Ovary (tissue), 9 donors: ENCODE measurements around the gene UPF2. TPM values are rescaled to one million over a fixed set of nuclear protein-coding genes. Genes with fewer than 3 reads are reported as not detected.
"Not testable (repeated sequence)": the region's sequence is repeated elsewhere in the genome, so short reads cannot be mapped to it uniquely, and the experiment has no call there.

Experiments used
- DNase-seq, 5 donors: peaks; one replicate each; pipeline ENCODE4 v3.0.0-alpha.2; 2019 to 2020
- H3K27ac ChIP-seq, 2 donors: fragments of 200-600 bp; one replicate each; pipeline versions ENCODE4 v1.5.1 to v1.8.0; 2019 to 2022
- H3K27me3 ChIP-seq: fragments of 200-600 bp; one replicate; pipeline ENCODE4 v1.8.0; 2022
- H3K36me3 ChIP-seq: fragments of 200-600 bp; sonication (generic); one replicate; pipeline ENCODE4 v1.5.1; 2019
- H3K4me1 ChIP-seq: one replicate; pipeline ENCODE4 v1.8.1; 2013; ENCODE audit warnings: mild to moderate bottlenecking, moderate library complexity; ENCODE audit not compliant: insufficient read depth
- H3K4me3 ChIP-seq: fragments of 200-600 bp; sonication (generic); one replicate; pipeline ENCODE4 v1.5.1; 2017
- H3K9me3 ChIP-seq, 2 donors: fragments of 200-600 bp in 1 of 2; sonication (generic) in 1 of 2; one replicate each; pipeline versions ENCODE4 v1.5.1 to v1.8.1; 2013 to 2019; ENCODE audit warnings: mild to moderate bottlenecking in 1 of 2, moderate library complexity in 1 of 2
- EP300 ChIP-seq: sonication (generic); formaldehyde crosslinking; IDR thresholded peaks from one replicate; pipeline ENCODE4 v1.6.1; 2017; ENCODE audit warnings: antibody characterized with exemption
- POLR2A ChIP-seq: fragments of 450-650 bp; IDR thresholded peaks from one replicate; pipeline ENCODE4 v1.6.1; 2017; ENCODE audit warnings: antibody characterized with exemption, mild to moderate bottlenecking, moderate library complexity
- WGBS, 3 donors: extraction: QIAGEN DNeasy Blood & Tissue Kit in 1 of 3; methylation state at CpG; one replicate each; pipeline versions ENCODE4 v1.1.5 to v1.1.7; 2013 to 2017; 5-methylcytosine and 5-hydroxymethylcytosine counted together
- intact Hi-C, 4 donors: fragments of 100-400 bp; cut with DNase I; formaldehyde crosslinking; loops; one replicate each; pipeline versions ENCODE4 v1.11.0 to v1.15.1; 2022 to 2023
- polyA plus RNA-seq, 2 donors: library from polyadenylated mRNA; stranded (reverse); fragments of 200-250 nt in 1 of 2; fragments of 350-450 nt in 1 of 2; fragmentation: Illumina TruSeq in 1 of 2; extraction: RNeasy Lipid Tissue Mini Kit (QIAGEN cat#74804) in 1 of 2; gene quantifications; one replicate each; pipeline ENCODE4 v1.2.3, GENCODE V29; 2013 to 2014
- total RNA-seq, 7 donors: library from RNA; depleted of rRNA in 2 of 7; stranded (reverse); fragments of >200 nt in 2 of 7; fragmentation: NEBNext Ultra II Directional in 3 of 7; extraction: Animal tissue kit (Norgen Biotek cat#: 25700) in 3 of 7; gene quantifications; one replicate each; pipeline versions ENCODE4 v1.1.0 to v1.2.4, GENCODE V29; 2016 to 2023
- TF ChIP-seq, protein P1 (sequence below), 3 donors: fragments of 450-650 bp in 2 of 3; fragments of 200-600 bp in 1 of 3; IDR thresholded peaks; one replicate each; pipeline versions ENCODE4 v1.5.1 to v1.8.0; 2016 to 2022; ENCODE audit warnings: antibody characterized with exemption in 3 of 3, mild to moderate bottlenecking in 1 of 3
- donor health status: DM: no; HTN: no; CAD: no; lungs with moderate emphysema.
- donor health status: DM: no; HTN: no; CAD: no.
- donor health status: Bipolar disorder and iron deficiency.
- donor health status: DM: yes; HTN: yes; CAD: no.
- donor health status: DM: no; HTN: no; CAD: no.
- donor health status: DM: yes; HTN: yes; CAD: no.

The UPF2 gene
- total and polyA plus RNA-seq, 9 donors = 12.5 to 22.9 (median 19.6) TPM

DNA sequence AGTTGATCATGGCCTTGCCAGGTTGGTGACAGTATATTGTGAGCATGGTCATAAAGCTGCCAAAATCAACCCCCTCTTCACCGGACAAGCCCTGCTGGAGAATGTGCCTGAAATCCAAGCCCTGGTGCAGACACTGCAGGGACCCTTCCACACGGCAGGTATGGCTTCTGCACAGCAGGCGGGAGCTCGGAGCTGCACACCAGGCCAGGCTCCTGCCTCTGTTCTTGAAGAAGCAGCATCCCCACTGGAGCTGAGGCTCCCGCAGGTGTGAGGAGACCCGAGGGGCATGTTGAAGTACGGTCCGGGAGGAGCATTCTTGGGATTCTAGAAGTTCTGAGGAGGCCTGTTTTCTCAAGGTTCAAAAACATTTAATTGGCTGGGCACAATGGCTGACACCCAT, 38.9 kb upstream of the UPF2 start:
- H3K36me3 ChIP-seq = no peaks in the 10 kb centered on the region
- no peak for DNase-seq

DNA sequence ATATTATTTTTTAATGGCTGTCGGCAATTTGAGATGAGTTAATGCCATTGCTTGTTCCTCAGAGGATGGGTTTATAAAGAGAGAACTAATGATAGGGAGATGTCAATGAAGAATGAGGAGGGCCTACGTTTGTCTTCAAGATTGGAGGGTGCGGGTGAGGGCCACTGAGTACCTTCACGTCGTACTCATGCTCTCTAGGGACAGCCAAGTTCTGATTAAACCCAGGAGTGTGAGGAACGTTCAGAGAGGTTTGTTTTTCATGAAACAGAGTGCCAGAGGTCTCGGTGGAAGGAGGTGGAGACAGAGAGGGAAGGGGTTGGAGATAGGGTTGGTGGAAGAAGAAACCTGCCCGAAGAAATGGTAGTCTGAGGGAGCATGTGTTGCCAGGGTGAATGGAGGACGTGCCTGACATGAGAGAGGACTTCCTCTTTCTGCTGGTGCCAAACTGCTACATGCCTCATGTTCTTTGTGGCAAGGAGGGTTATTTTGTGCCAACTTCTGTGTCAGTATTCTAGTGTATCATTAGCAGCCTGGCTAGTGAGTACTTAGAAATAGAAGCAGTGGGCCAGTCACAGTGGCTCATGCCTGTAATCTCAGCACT, 35.1 kb upstream of the UPF2 start:
- no peaks in the 10 kb centered on the region for H3K9me3 ChIP-seq
- 77 to 82% (median 80%) methylated on average over 9 of the region's 9 CpGs for WGBS, 3 donors
- intact Hi-C loops = no loop called here
- H3K36me3 ChIP-seq = no peaks in the 10 kb centered on the region
- H3K27me3 ChIP-seq = no peaks in the 10 kb centered on the region
- no peak for DNase-seq
- H3K27ac ChIP-seq = no peak overlapping the region
- no peak for TF ChIP-seq EP300
- TF ChIP-seq, protein P1, sequence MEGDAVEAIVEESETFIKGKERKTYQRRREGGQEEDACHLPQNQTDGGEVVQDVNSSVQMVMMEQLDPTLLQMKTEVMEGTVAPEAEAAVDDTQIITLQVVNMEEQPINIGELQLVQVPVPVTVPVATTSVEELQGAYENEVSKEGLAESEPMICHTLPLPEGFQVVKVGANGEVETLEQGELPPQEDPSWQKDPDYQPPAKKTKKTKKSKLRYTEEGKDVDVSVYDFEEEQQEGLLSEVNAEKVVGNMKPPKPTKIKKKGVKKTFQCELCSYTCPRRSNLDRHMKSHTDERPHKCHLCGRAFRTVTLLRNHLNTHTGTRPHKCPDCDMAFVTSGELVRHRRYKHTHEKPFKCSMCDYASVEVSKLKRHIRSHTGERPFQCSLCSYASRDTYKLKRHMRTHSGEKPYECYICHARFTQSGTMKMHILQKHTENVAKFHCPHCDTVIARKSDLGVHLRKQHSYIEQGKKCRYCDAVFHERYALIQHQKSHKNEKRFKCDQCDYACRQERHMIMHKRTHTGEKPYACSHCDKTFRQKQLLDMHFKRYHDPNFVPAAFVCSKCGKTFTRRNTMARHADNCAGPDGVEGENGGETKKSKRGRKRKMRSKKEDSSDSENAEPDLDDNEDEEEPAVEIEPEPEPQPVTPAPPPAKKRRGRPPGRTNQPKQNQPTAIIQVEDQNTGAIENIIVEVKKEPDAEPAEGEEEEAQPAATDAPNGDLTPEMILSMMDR (IDR thresholded peaks at IDR 0.05) = no peak
- no peak overlapping the region for H3K4me3 ChIP-seq
- peaks cover 2% of the 10 kb centered on the region for H3K4me1 ChIP-seq

More for the DNA sequence above, 38.9 kb upstream of the UPF2 start:
- 81 to 93% (median 82%) methylated on average over 8 of the region's 8 CpGs for WGBS, 3 donors
- intact Hi-C loops = no loop called here
- Histone ChIP-seq H3K4me3 (no peak overlapping the region), H3K4me1 (no peaks in the 10 kb centered on the region), H3K27ac (no peak overlapping the region), H3K9me3 (no peaks in the 10 kb centered on the region), H3K27me3 (no peaks in the 10 kb centered on the region)
- TF ChIP-seq EP300 (no peak), POLR2A (no peak)
- TF ChIP-seq, protein P1 (IDR thresholded peaks at IDR 0.05) = no peak

DNA sequence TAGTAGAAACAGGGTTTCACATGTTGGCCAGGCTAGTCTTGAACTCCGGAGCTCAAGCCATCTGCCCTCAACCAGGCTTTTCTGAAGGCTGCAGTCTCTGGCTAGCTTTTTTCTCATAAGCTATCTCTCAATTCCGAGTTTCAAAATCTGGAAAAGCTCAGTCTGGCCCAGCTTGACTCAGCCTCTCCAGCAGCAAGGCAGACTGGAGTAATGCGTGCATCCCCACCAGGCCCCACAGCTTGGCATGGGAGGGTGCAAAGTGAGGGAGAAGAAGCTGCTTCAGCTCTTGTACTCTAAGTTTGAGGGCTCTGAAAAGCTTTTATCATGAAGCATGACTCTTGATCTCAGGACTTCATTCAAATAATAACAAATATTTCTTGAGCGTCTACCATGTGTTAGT, 30.9 kb upstream of the UPF2 start:
- TF ChIP-seq, protein P1 (IDR thresholded peaks at IDR 0.05) = no peak
- TF ChIP-seq EP300 (no peak), POLR2A (no peak)
- intact Hi-C loops = no loop called here
- peak in 4 of 5 donors; percentile 20 to 34 (median 27) for DNase-seq
- Histone ChIP-seq H3K4me3 (no peak overlapping the region), H3K4me1 (peaks cover 3% of the 10 kb centered on the region), H3K9me3 (no peaks in the 10 kb centered on the region), H3K27ac (peak overlapping the region in 1 of 2 donors; percentile 43), H3K36me3 (no peaks in the 10 kb centered on the region), H3K27me3 (no peaks in the 10 kb centered on the region)
- WGBS, 3 donors = 22 to 38% (median 23%) methylated on average over 4 of the region's 4 CpGs

DNA sequence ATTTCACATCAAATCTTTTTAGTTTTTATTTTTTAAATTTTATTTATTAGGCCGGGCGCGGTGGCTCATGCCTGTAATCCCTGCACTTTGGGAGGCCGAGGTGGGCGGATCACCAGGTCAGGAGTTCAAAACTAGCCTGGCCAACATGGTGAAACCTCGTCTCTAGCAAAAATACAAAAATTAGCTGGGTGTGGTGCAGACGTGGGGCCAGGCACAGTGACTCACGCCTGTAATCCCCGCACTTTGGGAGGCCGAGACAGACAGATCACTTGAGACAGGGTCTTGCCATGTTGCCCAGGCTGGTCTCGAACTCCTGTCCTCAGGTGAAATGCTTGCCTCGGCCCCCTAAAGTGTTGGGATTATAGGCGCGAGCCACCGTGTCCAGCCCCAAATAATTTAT, 28.8 kb upstream of the UPF2 start:
- H3K27ac ChIP-seq, H3K9me3 ChIP-seq, H3K36me3 ChIP-seq, H3K4me3 ChIP-seq, DNase-seq, intact Hi-C loops, H3K4me1 ChIP-seq, H3K27me3 ChIP-seq: not testable (repeated sequence)
- WGBS, 3 donors = 94 to 95% (median 94%) methylated on average over 15 of the region's 15 CpGs

DNA sequence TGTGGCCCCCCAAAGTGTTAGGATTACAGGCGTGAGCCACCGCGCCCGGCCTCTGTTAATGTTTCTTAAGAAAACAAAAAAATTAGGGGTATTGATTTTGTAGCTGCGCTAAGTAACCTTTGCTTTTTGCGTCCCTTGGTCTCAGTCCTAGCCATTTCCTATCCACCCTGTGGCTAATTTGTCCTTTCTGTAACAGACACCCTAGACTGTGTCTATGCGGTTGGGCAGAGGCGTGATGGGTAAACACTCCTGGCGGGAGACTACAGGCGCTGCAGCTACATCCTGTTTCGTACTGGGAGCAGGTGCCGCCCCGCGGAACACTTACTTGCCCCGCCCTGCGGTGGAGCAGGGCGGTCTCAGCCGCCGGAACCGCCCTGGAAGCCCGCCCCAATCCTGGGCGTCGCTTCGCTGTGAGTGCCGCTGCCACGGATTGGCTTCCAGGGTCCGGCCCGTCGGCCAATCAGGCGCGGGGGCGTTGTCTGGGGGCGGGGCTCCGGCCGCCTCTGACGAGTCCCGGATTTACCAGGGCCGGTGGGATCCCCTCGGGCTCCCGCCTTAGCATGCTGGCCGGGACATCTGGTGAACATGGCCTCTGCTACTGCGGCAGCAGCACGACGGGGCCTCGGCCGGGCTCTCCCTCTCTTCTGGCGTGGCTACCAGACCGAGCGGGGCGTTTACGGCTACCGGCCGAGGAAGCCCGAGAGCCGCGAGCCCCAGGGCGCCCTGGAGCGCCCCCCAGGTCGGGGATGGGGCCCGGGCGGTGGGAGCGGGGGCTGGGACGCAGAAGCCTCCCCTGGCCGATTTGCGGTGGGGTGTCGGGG, 26.1 kb upstream of the UPF2 start, which contains the start of gene DHTKD1:
Gene DHTKD1 (plus strand): TSS at position 506 of the 821 bp plus-strand sequence. CDS start 80 bp downstream, at position 586.
- WGBS, 3 donors = 1 to 4% (median 4%) methylated on average over 40 to 66 of the region's 66 CpGs
- H3K4me1 ChIP-seq = peaks cover 3% of the 10 kb centered on the region
- no peaks in the 10 kb centered on the region for H3K27me3 ChIP-seq
- TF ChIP-seq EP300 (no peak), POLR2A (peak; percentile 82)
- TF ChIP-seq, protein P1 (IDR thresholded peaks at IDR 0.05) = peak; percentile 42 to 77 (median 51)
- H3K9me3 ChIP-seq = no peaks in the 10 kb centered on the region
- peak within 1 kb of the TSS; percentile 37 to 70 for H3K27ac ChIP-seq
- peak within 1 kb of the TSS; percentile 100 for H3K4me3 ChIP-seq
- DNase-seq = peak; percentile 98 to 100 (median 99)
- intact Hi-C loops = no loop called here
- H3K36me3 ChIP-seq = no peaks in the 10 kb centered on the region
